Endothelial cell of umbilical vein (primary cell): ENCODE results near the gene PTP4A1. TPM values are rescaled to one million over a fixed set of nuclear protein-coding genes. Genes with fewer than 3 reads are reported as not detected.

Source experiments
- BruUV-seq: library from RNA; stranded (reverse); fragments of 400-500 nt; replicated peaks from 2 replicates; lab custom pipeline; 2021; lab: Mats Ljungman, UMichigan
- CTCF ChIA-PET: fragments of 300-600, 350-600 bp; sonication (Branson Sonifier 250); formaldehyde crosslinking; loops from one replicate; lab custom pipeline; 2021; ENCODE audit warnings: antibody characterized with exemption, inconsistent platforms; lab: Charles Lee
- POLR2A ChIA-PET: fragments of 300-600, 350-600 bp; sonication (Branson Sonifier 250); formaldehyde crosslinking; loops from one replicate; lab custom pipeline; 2021; ENCODE audit warnings: antibody characterized with exemption, inconsistent platforms; lab: Charles Lee
- DNase-seq: peaks from one replicate; pipeline ENCODE4 v3.0.0-alpha.2; 2011; ENCODE audit warnings: low read depth, low spot score
- FAIRE-seq: peaks from 2 replicates; lab custom pipeline; 2011; peaks lifted over from hg19 to GRCh38; lab: Jason Lieb, UNC
- H2AFZ ChIP-seq: 2 replicates; pipeline ENCODE4 v1.6.0; 2012; ENCODE audit warnings: low read depth, low read length, control low read depth, inconsistent platforms
- H3K27ac ChIP-seq: 2 replicates; pipeline ENCODE4 v1.5.1; 2011; ENCODE audit warnings: low read depth, mild to moderate bottlenecking, control low read depth, low read length, moderate library complexity; ENCODE audit not compliant: insufficient read depth
- H3K27me3 ChIP-seq, 2 experiments: 2 replicates each; pipeline versions ENCODE4 v1.6.0 to v1.6.1; 2011; ENCODE audit warnings: low read length in 2 of 2, mixed read lengths in 1 of 2; ENCODE audit not compliant: control insufficient read depth in 2 of 2, insufficient read depth in 2 of 2
- H3K36me3 ChIP-seq, 2 experiments: 2 replicates in 1 of 2; 3 replicates in 1 of 2; pipeline ENCODE4 v1.5.1; 2011; ENCODE audit warnings: low read length in 2 of 2, mild to moderate bottlenecking in 1 of 2, moderate library complexity in 1 of 2; ENCODE audit not compliant: control insufficient read depth in 2 of 2, insufficient read depth in 2 of 2; ENCODE audit errors: extremely low read depth in 1 of 2
- H3K4me1 ChIP-seq: 3 replicates; pipeline ENCODE4 v1.5.1; 2011; ENCODE audit warnings: mild to moderate bottlenecking, low read length; ENCODE audit not compliant: control insufficient read depth, insufficient read depth; ENCODE audit errors: extremely low read depth
- H3K4me2 ChIP-seq: 2 replicates; pipeline ENCODE4 v1.6.1; 2011; ENCODE audit warnings: low read length, control low read depth, mixed read lengths; ENCODE audit not compliant: insufficient read depth
- H3K4me3 ChIP-seq, 3 experiments: fragments of 200-600 bp in 1 of 3; sonication (generic), shearing (Covaris generic) in 1 of 3; replicated peaks in 1 of 3; 2 replicates each; pipeline ENCODE4 v1.5.1; 2011 to 2016; ENCODE audit warnings: control low read depth in 3 of 3, low read length in 3 of 3, mild to moderate bottlenecking in 2 of 3, inconsistent platforms in 1 of 3, low read depth in 1 of 3, moderate library complexity in 1 of 3; ENCODE audit not compliant: insufficient read depth in 1 of 3
- H3K79me2 ChIP-seq: 2 replicates; pipeline ENCODE4 v1.6.0; 2012; ENCODE audit warnings: low read length, inconsistent platforms; ENCODE audit not compliant: control insufficient read depth, insufficient read depth
- H3K9ac ChIP-seq: replicated peaks from 2 replicates; pipeline ENCODE3; 2011; ENCODE audit warnings: low read length, control low read depth; ENCODE audit not compliant: insufficient read depth; ENCODE audit errors: extremely low read depth
- H3K9me1 ChIP-seq: replicated peaks from 3 replicates; pipeline ENCODE4 v1.6.0; 2011; ENCODE audit warnings: mild to moderate bottlenecking, low read length; ENCODE audit not compliant: control insufficient read depth, insufficient read depth; ENCODE audit errors: extremely low read depth
- H3K9me3 ChIP-seq: replicated peaks from 2 replicates; pipeline ENCODE4 v1.5.1; 2012; ENCODE audit warnings: low read length, inconsistent platforms; ENCODE audit not compliant: control insufficient read depth, insufficient read depth
- H4K20me1 ChIP-seq: replicated peaks from 2 replicates; pipeline ENCODE3; 2011; ENCODE audit warnings: mild to moderate bottlenecking, low read length; ENCODE audit not compliant: control insufficient read depth, insufficient read depth; ENCODE audit errors: extremely low read depth
- EZH2 ChIP-seq: IDR thresholded peaks from 2 replicates; pipeline ENCODE4 v1.6.1; 2012; ENCODE audit warnings: borderline replicate concordance, low read depth, mild to moderate bottlenecking, moderate library complexity, low read length, inconsistent platforms; ENCODE audit not compliant: severe bottlenecking
- FOS ChIP-seq: IDR thresholded peaks from 2 replicates; pipeline ENCODE4 v1.6.1; 2011; ENCODE audit warnings: mild to moderate bottlenecking, low read length, moderate library complexity, borderline replicate concordance; ENCODE audit not compliant: insufficient read depth
- GATA2 ChIP-seq: IDR thresholded peaks from 2 replicates; pipeline ENCODE4 v1.7.0; 2011; ENCODE audit warnings: low read depth, mild to moderate bottlenecking, moderate library complexity, mixed read lengths, low read length; ENCODE audit not compliant: insufficient read length, insufficient read depth
- JUN ChIP-seq: IDR thresholded peaks from 2 replicates; pipeline ENCODE4 v1.6.1; 2011; ENCODE audit warnings: borderline replicate concordance, low read depth; ENCODE audit not compliant: insufficient read length, insufficient read depth
- MYC ChIP-seq: IDR thresholded peaks from one replicate; pipeline ENCODE4 v1.6.1; 2011; ENCODE audit warnings: mild to moderate bottlenecking, low read depth, low read length
- POLR2A ChIP-seq: IDR thresholded peaks from 2 replicates; pipeline ENCODE4 v1.6.1; 2012; ENCODE audit warnings: low read depth, mild to moderate bottlenecking, control low read depth, low read length
- POLR2AphosphoS5 ChIP-seq: IDR thresholded peaks from 2 replicates; pipeline ENCODE4 v1.6.1; 2012; ENCODE audit warnings: low read depth, mild to moderate bottlenecking, control low read depth, low read length, moderate library complexity; ENCODE audit not compliant: insufficient read depth
- dilution Hi-C: fragments of 300-500 bp; cut with MboI; formaldehyde crosslinking; loops from one replicate; pipeline ENCODE4 v1.15.0; 2019; ENCODE audit warnings: low sequenced_read_pairs; ENCODE audit not compliant: extremely low pct_ligation_motif_present
- intact Hi-C: fragments of 100-400 bp; cut with micrococcal nuclease; formaldehyde crosslinking; loops from one replicate; pipeline ENCODE4 v1.10.0; 2022
- polyA plus RNA-seq, 4 experiments: library from polyadenylated mRNA; depleted of rRNA in 3 of 4; stranded (reverse) in 3 of 4; unstranded in 1 of 4; fragments of >200 nt; gene quantifications; 2 replicates each; pipeline versions ENCODE4 v1.2.1 to v1.2.3, GENCODE V29; 2011 to 2012; ENCODE audit warnings: missing spikeins in 1 of 4
- total RNA-seq: library from RNA; stranded (reverse); gene quantifications from 2 replicates; pipeline ENCODE4 v1.2.3, GENCODE V29; 2021
- TF ChIP-seq, protein P1 (sequence below): IDR thresholded peaks from 2 replicates; pipeline ENCODE4 v1.6.1; 2011; ENCODE audit not compliant: insufficient read depth, insufficient read length
- TF ChIP-seq, protein P2 (sequence below), 2 donors: IDR thresholded peaks; 1 replicate in 1 of 2; 2 replicates in 1 of 2; pipeline ENCODE4 v1.5.1; 2011; ENCODE audit warnings: low read length in 2 of 2, mild to moderate bottlenecking in 2 of 2, moderate library complexity in 2 of 2, control low read depth in 1 of 2, inconsistent platforms in 1 of 2, low read depth in 1 of 2; ENCODE audit not compliant: insufficient read depth in 1 of 2; ENCODE audit errors: extremely low read depth in 1 of 2

PTP4A1 gene
- total and polyA plus RNA-seq, 2 donors (not counting 3 experiments of a cell fraction or from before 2014, with no cell fraction given), result 10.8 to 58.4 TPM

DNA sequence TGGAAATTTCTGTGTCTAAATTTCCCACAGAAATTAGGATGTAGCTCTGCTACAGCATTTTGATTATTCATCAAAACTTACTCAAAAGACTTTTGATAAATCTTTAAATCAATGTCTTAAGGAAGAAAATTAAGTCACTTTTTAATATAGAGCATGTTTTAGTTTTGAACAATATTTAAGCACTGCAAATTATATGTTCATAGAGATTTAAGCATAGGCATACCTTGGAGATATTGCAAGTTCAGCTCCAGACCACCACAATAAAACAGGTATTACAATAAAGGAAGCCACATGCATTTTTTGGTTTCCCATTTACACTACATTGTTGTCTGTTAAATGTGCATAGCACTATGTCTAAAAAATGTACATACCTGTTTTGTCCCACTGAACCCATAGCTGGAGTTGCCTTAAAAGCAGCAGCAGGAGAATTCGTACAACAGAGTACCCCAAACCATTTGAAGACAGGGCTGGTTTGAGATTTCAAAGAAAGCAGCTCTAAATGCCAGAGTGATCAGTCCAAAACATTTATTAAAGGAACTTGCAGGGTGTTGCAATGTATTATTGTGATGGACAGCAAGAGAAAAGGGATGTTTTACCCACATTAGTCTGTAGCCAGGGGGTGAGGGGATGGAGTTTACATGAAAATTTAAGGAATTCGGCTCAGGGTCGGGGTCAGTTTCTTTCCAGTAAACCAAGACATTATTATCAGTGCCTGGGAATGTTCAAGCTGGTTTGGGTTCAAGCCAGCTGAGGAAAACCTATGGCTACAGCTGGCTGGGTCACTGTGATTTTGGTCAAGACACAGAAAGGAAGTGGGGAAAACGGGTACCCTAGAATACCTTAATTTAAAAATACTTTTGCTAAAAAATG lies 6.3 kb upstream of the PTP4A1 start:
- ChIA-PET CTCF (interaction anchor here (1.2 kb wide), 1 partner anchor 33 kb away, joined by 3 read pairs; no protein-coding TSS in a partner anchor), POLR2A (no interaction called here)
- BruUV-seq, result no TSS peak
- DNase-seq (no peak), FAIRE-seq (no peak)
- H3K79me2 ChIP-seq, result no peaks in the 10 kb centered on the region
- H3K27me3 ChIP-seq, result peaks cover 8 to 14% of the 10 kb centered on the region in 2 experiments
- no peak for TF ChIP-seq EZH2
- TF ChIP-seq POLR2AphosphoS5, result no peak
- no peak for TF ChIP-seq GATA2
- TF ChIP-seq, protein P1, sequence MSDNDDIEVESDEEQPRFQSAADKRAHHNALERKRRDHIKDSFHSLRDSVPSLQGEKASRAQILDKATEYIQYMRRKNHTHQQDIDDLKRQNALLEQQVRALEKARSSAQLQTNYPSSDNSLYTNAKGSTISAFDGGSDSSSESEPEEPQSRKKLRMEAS, result no peak
- no peak for TF ChIP-seq JUN
- TF ChIP-seq POLR2A, result no peak
- TF ChIP-seq, protein P2, sequence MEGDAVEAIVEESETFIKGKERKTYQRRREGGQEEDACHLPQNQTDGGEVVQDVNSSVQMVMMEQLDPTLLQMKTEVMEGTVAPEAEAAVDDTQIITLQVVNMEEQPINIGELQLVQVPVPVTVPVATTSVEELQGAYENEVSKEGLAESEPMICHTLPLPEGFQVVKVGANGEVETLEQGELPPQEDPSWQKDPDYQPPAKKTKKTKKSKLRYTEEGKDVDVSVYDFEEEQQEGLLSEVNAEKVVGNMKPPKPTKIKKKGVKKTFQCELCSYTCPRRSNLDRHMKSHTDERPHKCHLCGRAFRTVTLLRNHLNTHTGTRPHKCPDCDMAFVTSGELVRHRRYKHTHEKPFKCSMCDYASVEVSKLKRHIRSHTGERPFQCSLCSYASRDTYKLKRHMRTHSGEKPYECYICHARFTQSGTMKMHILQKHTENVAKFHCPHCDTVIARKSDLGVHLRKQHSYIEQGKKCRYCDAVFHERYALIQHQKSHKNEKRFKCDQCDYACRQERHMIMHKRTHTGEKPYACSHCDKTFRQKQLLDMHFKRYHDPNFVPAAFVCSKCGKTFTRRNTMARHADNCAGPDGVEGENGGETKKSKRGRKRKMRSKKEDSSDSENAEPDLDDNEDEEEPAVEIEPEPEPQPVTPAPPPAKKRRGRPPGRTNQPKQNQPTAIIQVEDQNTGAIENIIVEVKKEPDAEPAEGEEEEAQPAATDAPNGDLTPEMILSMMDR (IDR thresholded peaks at IDR 0.05; ENCODE audit: extremely low read depth in 1 of 2, insufficient read depth in 1 of 2, low read depth in 1 of 2, low read length in 2 of 2), result no peak
- no peak for TF ChIP-seq MYC
- no peak for TF ChIP-seq FOS
- H3K36me3 ChIP-seq, result no peaks in the 10 kb centered on the region
- no peak overlapping the region for H3K4me3 ChIP-seq
- no peak overlapping the region for H3K27ac ChIP-seq
- dilution Hi-C loops (no loop called here), intact Hi-C loops (no loop called here)
- no peak overlapping the region for H3K9ac ChIP-seq
- no peak overlapping the region for H3K4me2 ChIP-seq
- H3K9me1 ChIP-seq, result no peaks in the 10 kb centered on the region
- H2AFZ ChIP-seq, result no peak overlapping the region
- H3K4me1 ChIP-seq, result no peaks in the 10 kb centered on the region
- no peaks in the 10 kb centered on the region for H4K20me1 ChIP-seq
- no peaks in the 10 kb centered on the region for H3K9me3 ChIP-seq
